GM12892 (cell line): Measurements from ENCODE around the gene CAPN1.

ENCODE experiments used
- POLR2A ChIP-seq: IDR thresholded peaks from 2 replicates; pipeline ENCODE4 v1.6.1; 2011; ENCODE audit warnings: low read depth, low read length, control low read depth
- POLR2AphosphoS5 ChIP-seq: IDR thresholded peaks from 2 replicates; pipeline ENCODE4 v1.6.1; 2011; ENCODE audit warnings: low read depth, low read length, control low read depth

DNA sequence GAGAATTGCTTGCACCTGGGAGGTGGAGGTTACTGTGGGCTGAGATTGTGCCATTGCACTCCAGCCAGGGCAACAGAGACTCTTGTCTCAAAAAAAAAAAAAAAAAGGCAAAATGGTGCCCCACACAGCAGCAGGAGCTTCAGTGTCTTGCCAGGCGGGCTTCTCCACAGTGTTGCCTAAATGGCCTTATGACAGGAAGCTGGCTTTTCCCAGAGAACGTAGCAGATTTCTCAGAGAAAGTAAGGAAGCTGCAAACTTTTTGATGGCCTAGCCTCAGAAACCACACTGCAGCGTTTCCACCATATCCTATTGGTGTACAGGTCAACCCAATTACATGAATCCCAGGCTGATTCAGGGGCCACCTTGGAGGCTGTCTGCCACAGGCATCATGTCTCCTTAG lies 24.4 kb upstream of the CAPN1 start:
- no peak for TF ChIP-seq POLR2A
- no peak for TF ChIP-seq POLR2AphosphoS5
